Kidney epithelial cell (primary cell): ENCODE results near the gene PPP1R16B. TPM values are rescaled to one million over a fixed set of nuclear protein-coding genes. Genes with fewer than 3 reads are reported as not detected.

Experiments used
- DNase-seq: peaks from one replicate; pipeline ENCODE4 v3.0.0-alpha.2; 2010; ENCODE audit warnings: low read depth
- H3K27me3 ChIP-seq: 2 replicates; pipeline ENCODE4 v1.6.0; 2011; ENCODE audit warnings: low read length; ENCODE audit not compliant: control insufficient read depth, insufficient read depth
- H3K36me3 ChIP-seq: 2 replicates; pipeline ENCODE4 v1.5.1; 2011; ENCODE audit warnings: low read length; ENCODE audit not compliant: control insufficient read depth, insufficient read depth
- H3K4me3 ChIP-seq: 2 replicates; pipeline ENCODE4 v1.5.1; 2011; ENCODE audit warnings: low read depth, mild to moderate bottlenecking, control low read depth, low read length
- CTCF ChIP-seq: IDR thresholded peaks from 2 replicates; pipeline ENCODE4 v1.5.1; 2011; ENCODE audit warnings: mild to moderate bottlenecking, moderate library complexity, low read length, control low read depth, inconsistent platforms; ENCODE audit not compliant: insufficient read depth, poor library complexity, severe bottlenecking
- total RNA-seq: library from RNA; depleted of rRNA; stranded (reverse); fragments of >200 nt; gene quantifications from 2 replicates; pipeline ENCODE4 v1.2.3, GENCODE V29; 2015

PPP1R16B gene
- total RNA-seq, 1 donor from 2014 or later, result 0.13 TPM

- no peak for DNase-seq
- no peak overlapping the region for H3K4me3 ChIP-seq
- H3K36me3 ChIP-seq, result no peaks in the 10 kb centered on the region
- no peak for TF ChIP-seq CTCF
- H3K27me3 ChIP-seq, result peaks cover 43% of the 10 kb centered on the region
These were observed 1.6 kb downstream of the PPP1R16B start for GRCh38 chr20:38806855-38807655.

- no peak for DNase-seq
- Histone ChIP-seq H3K4me3 (no peak overlapping the region), H3K36me3 (no peaks in the 10 kb centered on the region), H3K27me3 (peaks cover 43% of the 10 kb centered on the region)
- no peak for TF ChIP-seq CTCF
These were observed 4.4 kb downstream of the PPP1R16B start for GRCh38 chr20:38809942-38810341.

- H3K36me3 ChIP-seq, result no peaks in the 10 kb centered on the region
- H3K27me3 ChIP-seq, result peaks cover 34% of the 10 kb centered on the region
- no peak for DNase-seq
- no peak for TF ChIP-seq CTCF
- H3K4me3 ChIP-seq, result no peak overlapping the region
These were observed 5.6 kb downstream of the PPP1R16B start for GRCh38 chr20:38810926-38811630.

GRCh38 chr20:38811769-38812168, 6.3 kb downstream of the PPP1R16B start:
- no peak for DNase-seq
- no peak for TF ChIP-seq CTCF
- Histone ChIP-seq H3K36me3 (no peaks in the 10 kb centered on the region), H3K4me3 (no peak overlapping the region), H3K27me3 (peaks cover 27% of the 10 kb centered on the region)

GRCh38 chr20:38812182-38812581, 6.7 kb downstream of the PPP1R16B start:
- H3K4me3 ChIP-seq, result no peak overlapping the region
- no peak for TF ChIP-seq CTCF
- H3K27me3 ChIP-seq, result peaks cover 23% of the 10 kb centered on the region
- H3K36me3 ChIP-seq, result no peaks in the 10 kb centered on the region
- no peak for DNase-seq
